Mammary epithelial cell (primary cell): Measurements from ENCODE around the gene MRO.

ENCODE experiments used
- CTCF ChIP-seq, 2 donors: IDR thresholded peaks in 1 of 2; conservative IDR thresholded peaks in 1 of 2; 2 replicates each; pipeline ENCODE4 v1.5.1; 2011 to 2012; ENCODE audit warnings: inconsistent platforms in 2 of 2, low read length in 2 of 2, mild to moderate bottlenecking in 2 of 2, control low read depth in 1 of 2, low read depth in 1 of 2; ENCODE audit not compliant: insufficient read depth in 1 of 2; ENCODE audit errors: extremely low read depth in 1 of 2
- EZH2 ChIP-seq: IDR thresholded peaks from 2 replicates; pipeline ENCODE4 v1.6.1; 2012; ENCODE audit warnings: low read length, inconsistent platforms, borderline replicate concordance

- TF ChIP-seq CTCF (conservative IDR thresholded peaks at IDR 0.05 in 1 of 2, IDR thresholded peaks at IDR 0.05 in 1 of 2; ENCODE audit: extremely low read depth in 1 of 2, insufficient read depth in 1 of 2, low read depth in 1 of 2, low read length in 2 of 2), result no peak
- no peak for TF ChIP-seq EZH2
These were observed 27.4 kb upstream of the MRO start for GRCh38 chr18:50847192-50847591.
